NCI-H187 treated with DMSO at 0.1 percent for 48 hours (cell line): Measurements from ENCODE around the gene NPTN.

Source experiments
- DNase-seq: peaks from one replicate; lab custom pipeline; 2025; lab: John Stamatoyannopoulos, UW

Gene NPTN

GRCh38 chr15:73518180-73518862 lies 114.9 kb downstream of the NPTN start:
- no peak for DNase-seq

GRCh38 chr15:73517566-73517965 lies 115.6 kb downstream of the NPTN start:
- no peak for DNase-seq

GRCh38 chr15:73515527-73515926 lies 117.7 kb downstream of the NPTN start:
- DNase-seq = no peak
